Keratinocyte (primary cell): ENCODE data around the gene SLC12A8. TPM values are rescaled to one million over a fixed set of nuclear protein-coding genes. Genes with fewer than 3 reads are reported as not detected.

Experiments
- DNase-seq: peaks from one replicate; pipeline ENCODE4 v3.0.0-alpha.2; 2011; ENCODE audit warnings: low read depth, missing footprints, low spot score
- FAIRE-seq: peaks from 2 replicates; lab custom pipeline; 2011; peaks lifted over from hg19 to GRCh38; lab: Jason Lieb, UNC
- H2AFZ ChIP-seq: 2 replicates; pipeline ENCODE4 v1.6.0; 2012; ENCODE audit warnings: low read length, control low read depth, inconsistent platforms; ENCODE audit not compliant: control insufficient read depth
- H3K27ac ChIP-seq: 2 replicates; pipeline ENCODE4 v1.5.1; 2011; ENCODE audit warnings: low read length; ENCODE audit not compliant: control insufficient read depth, insufficient read depth
- H3K27me3 ChIP-seq: 3 replicates; pipeline ENCODE4 v1.6.0; 2011; ENCODE audit warnings: low read length; ENCODE audit not compliant: control insufficient read depth, insufficient read depth; ENCODE audit errors: extremely low read depth
- H3K36me3 ChIP-seq, 2 experiments: 2 replicates in 1 of 2; 3 replicates in 1 of 2; pipeline ENCODE4 v1.5.1; 2011; ENCODE audit warnings: low read length in 2 of 2, mild to moderate bottlenecking in 1 of 2; ENCODE audit not compliant: control insufficient read depth in 2 of 2, insufficient read depth in 2 of 2; ENCODE audit errors: extremely low read depth in 1 of 2
- H3K4me1 ChIP-seq: 3 replicates; pipeline ENCODE4 v1.5.1; 2011; ENCODE audit warnings: low read length; ENCODE audit not compliant: control insufficient read depth, insufficient read depth; ENCODE audit errors: extremely low read depth
- H3K4me2 ChIP-seq: 3 replicates; pipeline ENCODE4 v1.6.0; 2011; ENCODE audit warnings: low read depth, low read length; ENCODE audit not compliant: control insufficient read depth, insufficient read depth; ENCODE audit errors: extremely low read depth
- H3K4me3 ChIP-seq, 3 experiments: fragments of 200-600 bp in 1 of 3; sonication (generic) in 1 of 3; 2 replicates in 2 of 3; 3 replicates in 1 of 3; pipeline ENCODE4 v1.5.1; 2011 to 2016; ENCODE audit warnings: low read length in 3 of 3, mild to moderate bottlenecking in 3 of 3, control low read depth in 2 of 3, inconsistent platforms in 1 of 3, low read depth in 1 of 3, mixed read lengths in 1 of 3, mixed run types in 1 of 3, moderate library complexity in 1 of 3; ENCODE audit not compliant: control insufficient read depth in 2 of 3, insufficient read depth in 2 of 3; ENCODE audit errors: extremely low read depth in 1 of 3
- H3K79me2 ChIP-seq: 2 replicates; pipeline ENCODE4 v1.6.0; 2012; ENCODE audit warnings: low read length; ENCODE audit not compliant: control insufficient read depth, insufficient read depth
- H3K9ac ChIP-seq: 3 replicates; pipeline ENCODE4 v1.6.0; 2011; ENCODE audit warnings: low read length; ENCODE audit not compliant: control insufficient read depth, insufficient read depth; ENCODE audit errors: extremely low read depth
- H3K9me1 ChIP-seq: 3 replicates; pipeline ENCODE4 v1.6.0; 2011; ENCODE audit warnings: low read length; ENCODE audit not compliant: control insufficient read depth, insufficient read depth; ENCODE audit errors: extremely low read depth
- H3K9me3 ChIP-seq: 2 replicates; pipeline ENCODE4 v1.5.1; 2012; ENCODE audit warnings: low read depth, low read length; ENCODE audit not compliant: control insufficient read depth
- H4K20me1 ChIP-seq: 3 replicates; pipeline ENCODE4 v1.6.0; 2011; ENCODE audit warnings: low read length; ENCODE audit not compliant: control insufficient read depth, insufficient read depth; ENCODE audit errors: extremely low read depth
- EZH2 ChIP-seq: IDR thresholded peaks from one replicate; pipeline ENCODE4 v1.6.1; 2012; ENCODE audit warnings: inconsistent platforms, mild to moderate bottlenecking, low read length, moderate library complexity
- dilution Hi-C: fragments of 300-500 bp; cut with MboI; formaldehyde crosslinking; loops from one replicate; pipeline ENCODE4 v1.7.0; 2020; ENCODE audit warnings: low sequenced_read_pairs; ENCODE audit not compliant: extremely low pct_ligation_motif_present
- polyA plus RNA-seq, 5 experiments: library from polyadenylated mRNA; depleted of rRNA in 3 of 5; stranded (reverse) in 3 of 5; stranded (forward) in 1 of 5; unstranded in 1 of 5; fragments of >200 nt; gene quantifications; 1 replicate in 1 of 5; 2 replicates in 3 of 5; 3 replicates in 1 of 5; pipeline versions ENCODE4 v1.2.1 to v1.2.3, GENCODE V29; 2011 to 2012; ENCODE audit warnings: missing spikeins in 2 of 5, low read depth in 1 of 5, low replicate concordance in 1 of 5
- TF ChIP-seq, protein P1 (sequence below), 3 experiments: IDR thresholded peaks in 1 of 3; conservative IDR thresholded peaks in 1 of 3; optimal IDR thresholded peaks in 1 of 3; 2 replicates in 2 of 3; 3 replicates in 1 of 3; pipeline versions ENCODE3 to v1.5.1; 2011; ENCODE audit warnings: low read length in 3 of 3, mild to moderate bottlenecking in 3 of 3, moderate library complexity in 2 of 3, control low read depth in 1 of 3, inconsistent platforms in 1 of 3; ENCODE audit not compliant: insufficient read depth in 2 of 3; ENCODE audit errors: extremely low read depth in 1 of 3

Gene SLC12A8
- polyA plus RNA-seq, 1 donor (not counting 4 experiments of a cell fraction or from before 2014, with no cell fraction given), result 6.9 TPM

DNA sequence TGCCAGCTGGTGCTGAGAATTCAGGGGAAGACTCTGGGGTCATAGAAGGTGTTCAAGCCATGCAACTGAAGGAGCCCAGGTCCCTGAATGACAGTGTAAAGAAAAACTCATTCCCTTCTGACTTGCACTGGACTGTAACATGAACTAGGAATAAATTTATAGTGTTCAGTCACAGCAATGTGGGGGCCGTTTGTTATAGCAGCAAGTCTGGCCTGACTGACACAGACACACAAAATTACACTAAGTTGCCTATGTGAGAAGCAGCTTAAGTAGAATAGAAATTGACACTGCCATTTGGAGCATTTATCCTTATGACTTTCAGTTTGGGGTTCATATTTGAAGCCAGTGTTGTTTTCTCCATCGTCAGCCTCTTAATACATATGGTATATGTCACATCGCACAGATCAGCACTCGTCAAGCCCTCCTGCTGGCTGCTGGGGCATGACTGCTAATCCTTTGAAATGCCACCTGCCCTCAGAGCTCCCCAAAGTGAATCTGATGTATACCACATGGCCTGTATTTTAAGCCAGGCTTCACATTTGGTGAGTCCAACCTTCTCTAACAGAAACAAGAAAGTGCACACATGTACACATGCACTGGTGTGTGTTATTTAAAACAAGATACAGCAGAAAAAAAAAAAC lies 139.7 kb downstream of the SLC12A8 start:
- TF ChIP-seq EZH2, result no peak
- TF ChIP-seq, protein P1, sequence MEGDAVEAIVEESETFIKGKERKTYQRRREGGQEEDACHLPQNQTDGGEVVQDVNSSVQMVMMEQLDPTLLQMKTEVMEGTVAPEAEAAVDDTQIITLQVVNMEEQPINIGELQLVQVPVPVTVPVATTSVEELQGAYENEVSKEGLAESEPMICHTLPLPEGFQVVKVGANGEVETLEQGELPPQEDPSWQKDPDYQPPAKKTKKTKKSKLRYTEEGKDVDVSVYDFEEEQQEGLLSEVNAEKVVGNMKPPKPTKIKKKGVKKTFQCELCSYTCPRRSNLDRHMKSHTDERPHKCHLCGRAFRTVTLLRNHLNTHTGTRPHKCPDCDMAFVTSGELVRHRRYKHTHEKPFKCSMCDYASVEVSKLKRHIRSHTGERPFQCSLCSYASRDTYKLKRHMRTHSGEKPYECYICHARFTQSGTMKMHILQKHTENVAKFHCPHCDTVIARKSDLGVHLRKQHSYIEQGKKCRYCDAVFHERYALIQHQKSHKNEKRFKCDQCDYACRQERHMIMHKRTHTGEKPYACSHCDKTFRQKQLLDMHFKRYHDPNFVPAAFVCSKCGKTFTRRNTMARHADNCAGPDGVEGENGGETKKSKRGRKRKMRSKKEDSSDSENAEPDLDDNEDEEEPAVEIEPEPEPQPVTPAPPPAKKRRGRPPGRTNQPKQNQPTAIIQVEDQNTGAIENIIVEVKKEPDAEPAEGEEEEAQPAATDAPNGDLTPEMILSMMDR (optimal IDR thresholded peaks at IDR 0.05 in 1 of 3, IDR thresholded peaks at IDR 0.05 in 1 of 3, conservative IDR thresholded peaks at IDR 0.05 in 1 of 3; ENCODE audit: extremely low read depth in 1 of 3, insufficient read depth in 2 of 3, low read length in 3 of 3), result no peak
- Histone ChIP-seq H4K20me1 (no peaks in the 10 kb centered on the region), H3K9ac (no peak overlapping the region), H3K9me1 (no peaks in the 10 kb centered on the region), H3K36me3 (peaks cover 0 to 1% of the 10 kb centered on the region in 2 experiments), H3K9me3 (no peaks in the 10 kb centered on the region), H3K4me1 (no peaks in the 10 kb centered on the region), H3K4me2 (no peak overlapping the region), H3K27me3 (no peaks in the 10 kb centered on the region), H3K79me2 (no peaks in the 10 kb centered on the region), H3K27ac (no peak overlapping the region), H3K4me3 (no peak overlapping the region), H2AFZ (no peak overlapping the region)
- dilution Hi-C loops, result no loop called here
- FAIRE-seq (no peak), DNase-seq (no peak)

DNA sequence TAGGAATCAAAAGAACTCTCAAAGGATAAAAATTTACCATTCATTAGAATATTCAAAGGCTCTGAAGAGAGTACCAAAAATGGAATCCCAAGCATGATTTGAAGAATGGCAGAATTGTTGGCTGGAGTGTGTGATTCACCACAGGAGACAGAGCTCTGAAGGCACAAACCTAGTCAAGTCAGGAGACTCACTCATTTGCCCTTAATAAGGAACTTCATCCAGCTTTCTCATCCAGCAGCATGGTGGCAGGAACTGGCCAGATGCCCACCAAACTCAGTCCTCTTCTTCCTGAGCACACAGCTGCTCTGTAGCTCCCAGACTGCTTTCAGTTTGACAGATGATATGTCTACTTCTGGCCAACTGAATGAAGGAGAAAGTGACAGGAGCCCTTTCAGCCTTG lies 140.2 kb downstream of the SLC12A8 start:
- H3K9ac ChIP-seq, result no peak overlapping the region
- peaks cover 0 to 1% of the 10 kb centered on the region in 2 experiments for H3K36me3 ChIP-seq
- no peaks in the 10 kb centered on the region for H3K79me2 ChIP-seq
- H4K20me1 ChIP-seq, result no peaks in the 10 kb centered on the region
- no peak overlapping the region for H2AFZ ChIP-seq
- no peak for FAIRE-seq
- no peak overlapping the region for H3K4me3 ChIP-seq
- TF ChIP-seq, protein P1 (optimal IDR thresholded peaks at IDR 0.05 in 1 of 3, IDR thresholded peaks at IDR 0.05 in 1 of 3, conservative IDR thresholded peaks at IDR 0.05 in 1 of 3; ENCODE audit: extremely low read depth in 1 of 3, insufficient read depth in 2 of 3, low read length in 3 of 3), result no peak
- TF ChIP-seq EZH2, result no peak
- dilution Hi-C loops, result no loop called here
- H3K9me3 ChIP-seq, result no peaks in the 10 kb centered on the region
- no peak overlapping the region for H3K27ac ChIP-seq
- DNase-seq, result no peak
- no peaks in the 10 kb centered on the region for H3K9me1 ChIP-seq
- H3K4me1 ChIP-seq, result peaks cover 1% of the 10 kb centered on the region
- no peak overlapping the region for H3K4me2 ChIP-seq
- H3K27me3 ChIP-seq, result no peaks in the 10 kb centered on the region
